Mesenchymal stem cell (in vitro differentiated cells and primary cell): Measurements from ENCODE around the gene TMC2.
"Not testable (repeated sequence)": the region's sequence is repeated elsewhere in the genome, so short reads cannot be mapped to it uniquely, and the experiment has no call there.

Experiments
- DNase-seq: peaks from one replicate; pipeline ENCODE4 v3.0.0-alpha.2; 2013
- H2AFZ ChIP-seq: one replicate; pipeline ENCODE4 v1.6.1; 2013; ENCODE audit warnings: low read depth, mild to moderate bottlenecking, control low read depth, inconsistent platforms, low read length, moderate library complexity
- H2AK5ac ChIP-seq: 2 replicates; pipeline ENCODE4 v1.6.1; 2013; ENCODE audit warnings: low read length, moderate library complexity, mild to moderate bottlenecking, inconsistent platforms; ENCODE audit not compliant: severe bottlenecking
- H2BK120ac ChIP-seq: one replicate; pipeline ENCODE4 v1.6.1; 2013; ENCODE audit warnings: low read depth, mild to moderate bottlenecking, inconsistent platforms, low read length, moderate library complexity
- H2BK12ac ChIP-seq, 2 experiments: one replicate each; pipeline ENCODE4 v1.6.1; 2013; ENCODE audit warnings: inconsistent platforms in 2 of 2, low read length in 2 of 2, mild to moderate bottlenecking in 2 of 2, moderate library complexity in 2 of 2, control low read depth in 1 of 2
- H2BK15ac ChIP-seq: one replicate; pipeline ENCODE4 v1.6.1; 2013; ENCODE audit warnings: mild to moderate bottlenecking, low read depth, inconsistent platforms; ENCODE audit not compliant: poor library complexity, severe bottlenecking
- H2BK5ac ChIP-seq: 2 replicates; pipeline ENCODE4 v1.6.1; 2013; ENCODE audit warnings: low read depth, mild to moderate bottlenecking, low read length, control low read depth, inconsistent platforms; ENCODE audit not compliant: poor library complexity, severe bottlenecking
- H3K14ac ChIP-seq, 2 experiments: one replicate each; pipeline ENCODE4 v1.6.1; 2013; ENCODE audit warnings: inconsistent platforms in 2 of 2, low read length in 2 of 2, control low read depth in 1 of 2, mild to moderate bottlenecking in 1 of 2, moderate library complexity in 1 of 2
- H3K18ac ChIP-seq, 2 experiments: one replicate each; pipeline ENCODE4 v1.6.1; 2013; ENCODE audit warnings: inconsistent platforms in 2 of 2, low read length in 2 of 2, control low read depth in 1 of 2, low read depth in 1 of 2, mild to moderate bottlenecking in 1 of 2
- H3K23ac ChIP-seq, 2 experiments: one replicate each; pipeline ENCODE4 v1.6.1; 2013; ENCODE audit warnings: inconsistent platforms in 2 of 2, low read length in 2 of 2, mild to moderate bottlenecking in 2 of 2, moderate library complexity in 2 of 2, control low read depth in 1 of 2
- H3K27ac ChIP-seq: 2 replicates; pipeline ENCODE4 v1.5.1; 2013; ENCODE audit warnings: mild to moderate bottlenecking, moderate library complexity, low read length, control low read depth, inconsistent platforms; ENCODE audit not compliant: poor library complexity, severe bottlenecking
- H3K27me3 ChIP-seq, 2 experiments: 2 replicates each; pipeline versions ENCODE4 v1.6.1 to v1.7.0; 2013; ENCODE audit warnings: low read length in 2 of 2, mild to moderate bottlenecking in 2 of 2, moderate library complexity in 2 of 2, control low read depth in 1 of 2, inconsistent platforms in 1 of 2; ENCODE audit not compliant: control insufficient read depth in 1 of 2, insufficient read depth in 1 of 2
- H3K36me3 ChIP-seq, 2 experiments: 2 replicates each; pipeline versions ENCODE4 v1.6.1 to v1.7.0; 2013; ENCODE audit warnings: low read length in 2 of 2, control low read depth in 1 of 2, inconsistent platforms in 1 of 2, low read depth in 1 of 2, mild to moderate bottlenecking in 1 of 2; ENCODE audit not compliant: insufficient read depth in 2 of 2, control insufficient read depth in 1 of 2
- H3K4ac ChIP-seq, 2 experiments: one replicate each; pipeline ENCODE4 v1.6.1; 2013; ENCODE audit warnings: inconsistent platforms in 2 of 2, low read length in 2 of 2, mild to moderate bottlenecking in 2 of 2, moderate library complexity in 2 of 2, control low read depth in 1 of 2, low read depth in 1 of 2
- H3K4me1 ChIP-seq: 2 replicates; pipeline ENCODE4 v1.6.1; 2013; ENCODE audit warnings: low read depth, low read length, control low read depth; ENCODE audit not compliant: control insufficient read depth, insufficient read depth
- H3K4me2 ChIP-seq: 2 replicates; pipeline ENCODE4 v1.6.1; 2013; ENCODE audit warnings: low read length, mild to moderate bottlenecking, inconsistent platforms; ENCODE audit not compliant: poor library complexity, severe bottlenecking
- H3K4me3 ChIP-seq, 2 experiments: 2 replicates each; pipeline versions ENCODE4 v1.5.1 to v1.7.0; 2013; ENCODE audit warnings: low read length in 2 of 2, mild to moderate bottlenecking in 2 of 2, control low read depth in 1 of 2, low read depth in 1 of 2; ENCODE audit not compliant: insufficient read depth in 1 of 2
- H3K79me1 ChIP-seq: replicated peaks from 2 replicates; pipeline ENCODE4 v1.6.1; 2013; ENCODE audit warnings: mild to moderate bottlenecking, control low read depth, low read length, inconsistent platforms; ENCODE audit not compliant: poor library complexity, severe bottlenecking
- H3K9ac ChIP-seq: 2 replicates; pipeline ENCODE4 v1.7.0; 2013; ENCODE audit warnings: mild to moderate bottlenecking, low read length, moderate library complexity
- H3K9me3 ChIP-seq: 2 replicates; pipeline ENCODE4 v1.7.0; 2013; ENCODE audit warnings: mild to moderate bottlenecking, low read length; ENCODE audit not compliant: control insufficient read depth
- H4K8ac ChIP-seq: one replicate; pipeline ENCODE4 v1.6.1; 2013; ENCODE audit warnings: inconsistent platforms, mild to moderate bottlenecking, low read length, moderate library complexity
- H4K91ac ChIP-seq: one replicate; pipeline ENCODE4 v1.6.1; 2013; ENCODE audit warnings: mild to moderate bottlenecking, low read length, inconsistent platforms
- WGBS: methylation state at CpG from one replicate; pipeline ENCODE4 v1.1.7; 2013; ENCODE audit warnings: mixed read lengths; 5-methylcytosine and 5-hydroxymethylcytosine counted together

Gene TMC2

GRCh38 chr20:2522826-2523429 is 13.4 kb upstream of the TMC2 start:
- not testable (repeated sequence) for H3K4ac ChIP-seq, H3K79me1 ChIP-seq, H3K4me2 ChIP-seq, H3K27ac ChIP-seq, H3K36me3 ChIP-seq, H3K9me3 ChIP-seq, H3K18ac ChIP-seq, H2BK15ac ChIP-seq, H3K4me1 ChIP-seq, H3K4me3 ChIP-seq, H3K9ac ChIP-seq, H3K23ac ChIP-seq, H2BK120ac ChIP-seq, H2BK12ac ChIP-seq, H3K14ac ChIP-seq, H2BK5ac ChIP-seq, H4K91ac ChIP-seq, DNase-seq, H4K8ac ChIP-seq, H2AK5ac ChIP-seq, H2AFZ ChIP-seq
- WGBS = 87% methylated on average over 5 of the region's 5 CpGs
- H3K27me3 ChIP-seq = peaks cover 0 to 14% of the 10 kb centered on the region in 2 experiments

- Histone ChIP-seq H3K27ac (no peak overlapping the region), H3K36me3 (no peaks in the 10 kb centered on the region), H2AK5ac (no peak overlapping the region), H2AFZ (peak overlapping the region; percentile 47), H3K9me3 (no peaks in the 10 kb centered on the region), H3K14ac (peak overlapping the region in 1 of 2 experiments; percentile 87), H3K4me2 (peak overlapping the region; percentile 99), H3K23ac (no peak overlapping the region), H3K79me1 (no peaks in the 10 kb centered on the region), H2BK5ac (no peak overlapping the region), H4K8ac (peak overlapping the region; percentile 85), H3K18ac (peak overlapping the region; percentile 71 to 80), H2BK15ac (peak overlapping the region; percentile 87), H4K91ac (peak overlapping the region; percentile 70), H3K4me3 (peak overlapping the region; percentile 75 to 87), H3K4me1 (peaks cover 3% of the 10 kb centered on the region), H2BK12ac (no peak overlapping the region), H3K27me3 (peaks cover 0 to 25% of the 10 kb centered on the region in 2 experiments), H3K4ac (peak overlapping the region; percentile 43 to 84), H2BK120ac (peak overlapping the region; percentile 84), H3K9ac (peak overlapping the region; percentile 96)
- peak; percentile 77 for DNase-seq
- WGBS = 11% methylated on average over 26 of the region's 26 CpGs
These were observed 12.3 kb upstream of the TMC2 start for GRCh38 chr20:2523919-2524708.

GRCh38 chr20:2524709-2525506 is 11.5 kb upstream of the TMC2 start:
- Histone ChIP-seq H3K4me1 (peaks cover 3% of the 10 kb centered on the region), H3K27ac (no peak overlapping the region), H3K4me2 (peak overlapping the region; percentile 99), H3K9ac (peak overlapping the region; percentile 96), H3K23ac (peak overlapping the region; percentile 43 to 96), H2BK15ac (peak overlapping the region; percentile 87), H3K36me3 (no peaks in the 10 kb centered on the region), H4K8ac (peak overlapping the region; percentile 97), H3K79me1 (no peaks in the 10 kb centered on the region), H2AK5ac (no peak overlapping the region), H3K18ac (peak overlapping the region; percentile 91 to 93), H3K14ac (peak overlapping the region; percentile 87 to 90), H2BK12ac (peak overlapping the region; percentile 28 to 61), H2BK5ac (no peak overlapping the region), H3K27me3 (peaks cover 0 to 28% of the 10 kb centered on the region in 2 experiments), H4K91ac (peak overlapping the region; percentile 96), H3K4me3 (peak overlapping the region; percentile 75 to 87), H3K4ac (peak overlapping the region; percentile 83 to 95), H2AFZ (peak overlapping the region; percentile 60), H3K9me3 (no peaks in the 10 kb centered on the region), H2BK120ac (peak overlapping the region; percentile 84)
- under 1% methylated on average over 57 of the region's 64 CpGs for WGBS
- DNase-seq = peak; percentile 76

GRCh38 chr20:2526218-2526583 is 10.2 kb upstream of the TMC2 start:
- peaks cover 0 to 33% of the 10 kb centered on the region in 2 experiments for H3K27me3 ChIP-seq
- 97% methylated on average over 5 of the region's 5 CpGs for WGBS
- not testable (repeated sequence) for H3K23ac ChIP-seq, H3K4ac ChIP-seq, DNase-seq, H3K4me2 ChIP-seq, H4K8ac ChIP-seq, H2BK120ac ChIP-seq, H3K27ac ChIP-seq, H2BK5ac ChIP-seq, H3K9ac ChIP-seq, H2AK5ac ChIP-seq, H3K14ac ChIP-seq, H2AFZ ChIP-seq, H3K36me3 ChIP-seq, H3K9me3 ChIP-seq, H2BK15ac ChIP-seq, H3K79me1 ChIP-seq, H4K91ac ChIP-seq, H3K4me1 ChIP-seq, H3K4me3 ChIP-seq, H2BK12ac ChIP-seq, H3K18ac ChIP-seq
